GM11168 (cell line): ENCODE results near the gene SLC6A6.

ENCODE experiments used
- in situ Hi-C: fragments of 300-500 bp; cut with MboI; formaldehyde crosslinking; loops from one replicate; pipeline ENCODE4 v1.12.0; 2022; ENCODE audit warnings: low sequenced_read_pairs; ENCODE audit not compliant: unreplicated experiment

The SLC6A6 gene

GRCh38 chr3:14448756-14449727, 46.6 kb downstream of the SLC6A6 start:
- in situ Hi-C loops, result no loop called here

GRCh38 chr3:14450506-14450905, 48.1 kb downstream of the SLC6A6 start:
- in situ Hi-C loops, result no loop called here

GRCh38 chr3:14450922-14451606, 48.7 kb downstream of the SLC6A6 start:
- in situ Hi-C loops, result no loop called here

GRCh38 chr3:14451844-14452739, 49.7 kb downstream of the SLC6A6 start:
- in situ Hi-C loops, result no loop called here

- in situ Hi-C loops, result no loop called here
These were observed 50.6 kb downstream of the SLC6A6 start for GRCh38 chr3:14452740-14453710.

GRCh38 chr3:14453876-14454638, 51.7 kb downstream of the SLC6A6 start:
- in situ Hi-C loops, result no loop called here

- in situ Hi-C loops, result no loop called here
These were observed 52.4 kb downstream of the SLC6A6 start for GRCh38 chr3:14454639-14455310.

- in situ Hi-C loops, result no loop called here
These were observed 53.3 kb downstream of the SLC6A6 start for GRCh38 chr3:14455571-14456317.

- in situ Hi-C loops, result no loop called here
These were observed 54.4 kb downstream of the SLC6A6 start for GRCh38 chr3:14456794-14457193.

- in situ Hi-C loops, result no loop called here
These were observed 55.1 kb downstream of the SLC6A6 start for GRCh38 chr3:14457481-14457880.

- in situ Hi-C loops, result no loop called here
These were observed 55.6 kb downstream of the SLC6A6 start for GRCh38 chr3:14457999-14458398.

GRCh38 chr3:14458434-14459275, 56.2 kb downstream of the SLC6A6 start:
- in situ Hi-C loops, result no loop called here

GRCh38 chr3:14459384-14459783, 57.0 kb downstream of the SLC6A6 start:
- in situ Hi-C loops, result no loop called here

GRCh38 chr3:14459787-14460186, 57.4 kb downstream of the SLC6A6 start:
- in situ Hi-C loops, result loop anchor here (5.0 kb wide), 1 partner anchor 202 kb away; no protein-coding TSS in a partner anchor

- in situ Hi-C loops, result loop anchor here (5.0 kb wide), 1 partner anchor 203 kb away; no protein-coding TSS in a partner anchor
These were observed 58.1 kb downstream of the SLC6A6 start for GRCh38 chr3:14460342-14461005.
